Dermis microvascular lymphatic vessel endothelial cell (primary cell): ENCODE data around the gene SNN. TPM values are rescaled to one million over a fixed set of nuclear protein-coding genes. Genes with fewer than 3 reads are reported as not detected.

Experiments used
- DNase-seq, 2 donors: peaks; one replicate each; pipeline versions ENCODE4 v3.0.0 to v3.0.0-alpha.2; 2010; ENCODE audit warnings: low read depth in 2 of 2
- total RNA-seq: library from RNA; depleted of rRNA; stranded (reverse); fragments of >200 nt; gene quantifications from 2 replicates; pipeline ENCODE4 v1.2.1, GENCODE V29; 2014

Gene SNN
- total RNA-seq, 1 donor from 2014 or later: 41.6 TPM

DNA sequence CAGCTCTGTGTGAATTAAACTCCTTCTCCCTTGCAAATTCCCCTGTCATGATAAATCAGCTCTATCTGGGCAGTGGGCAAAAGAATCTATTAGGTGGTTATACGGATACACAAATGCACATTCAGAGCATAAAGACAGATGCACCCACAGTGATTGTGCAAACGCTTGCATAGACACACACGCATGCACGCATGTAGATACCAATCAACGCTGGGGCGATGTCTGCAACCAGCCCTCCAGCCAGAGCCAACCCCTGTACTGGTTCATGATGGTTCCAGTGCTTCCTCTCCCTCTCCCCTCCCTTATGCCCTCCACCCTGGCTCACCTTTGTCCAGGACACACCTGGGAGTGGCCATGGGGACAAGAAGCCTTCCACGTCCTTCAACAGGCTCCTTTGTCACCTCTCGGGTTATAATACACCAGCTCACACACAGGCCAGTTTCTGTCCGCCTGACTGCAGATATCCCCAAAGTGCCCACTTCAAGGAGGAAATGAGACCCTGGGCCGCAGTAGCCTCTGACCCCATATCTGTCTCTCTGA is 33.1 kb upstream of the SNN start:
- DNase-seq: no peak

DNA sequence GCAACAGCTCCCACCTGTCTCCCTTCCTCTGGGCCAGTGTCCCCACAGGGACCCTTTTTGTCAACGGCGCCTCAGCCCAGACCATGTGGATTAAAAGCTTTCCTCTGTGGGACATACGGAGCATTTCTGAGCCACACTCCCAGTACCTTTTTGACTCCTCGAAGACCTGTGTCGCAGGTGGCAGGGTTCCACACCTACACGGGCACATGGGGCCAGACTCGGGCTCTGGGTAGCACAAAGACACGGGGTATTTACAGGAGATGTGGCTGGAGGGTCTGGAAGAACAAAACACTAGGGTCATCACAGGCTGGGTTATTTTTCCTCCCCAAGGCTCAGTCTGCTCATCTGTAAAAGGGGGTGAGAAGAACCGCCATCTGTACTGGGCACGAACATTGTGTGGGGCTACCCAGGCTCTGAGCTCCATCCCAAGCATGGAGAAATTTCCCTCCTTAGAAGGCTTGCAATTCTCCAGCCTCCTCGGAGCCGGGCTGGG is 32.5 kb upstream of the SNN start:
- DNase-seq: no peak

DNA sequence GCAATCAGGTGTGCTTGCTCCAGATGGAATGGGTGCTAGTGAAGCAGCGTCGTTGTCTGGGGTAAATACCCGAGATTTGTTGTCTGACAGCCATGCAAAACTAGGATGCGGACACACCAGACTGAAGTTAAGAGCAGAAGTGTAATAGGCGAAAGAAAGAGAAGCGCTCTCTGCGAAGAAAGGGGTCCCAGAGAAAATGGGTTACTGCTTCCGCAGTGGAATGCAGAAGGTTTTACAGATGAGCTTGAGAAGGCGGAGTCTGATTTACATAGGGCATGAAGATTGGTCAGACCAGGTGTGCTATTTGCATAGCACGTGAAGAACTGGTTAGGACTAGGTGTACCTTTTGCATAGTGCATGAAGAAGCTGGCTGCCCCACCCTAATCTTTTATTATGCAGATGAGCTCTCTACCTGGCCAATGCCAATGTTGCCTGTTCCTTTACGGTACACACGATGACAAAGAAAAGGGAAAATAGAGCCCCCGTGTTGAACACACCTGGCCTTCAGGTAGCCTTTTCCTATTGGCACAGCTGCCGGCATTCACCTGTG is 32.0 kb upstream of the SNN start:
- no peak for DNase-seq

DNA sequence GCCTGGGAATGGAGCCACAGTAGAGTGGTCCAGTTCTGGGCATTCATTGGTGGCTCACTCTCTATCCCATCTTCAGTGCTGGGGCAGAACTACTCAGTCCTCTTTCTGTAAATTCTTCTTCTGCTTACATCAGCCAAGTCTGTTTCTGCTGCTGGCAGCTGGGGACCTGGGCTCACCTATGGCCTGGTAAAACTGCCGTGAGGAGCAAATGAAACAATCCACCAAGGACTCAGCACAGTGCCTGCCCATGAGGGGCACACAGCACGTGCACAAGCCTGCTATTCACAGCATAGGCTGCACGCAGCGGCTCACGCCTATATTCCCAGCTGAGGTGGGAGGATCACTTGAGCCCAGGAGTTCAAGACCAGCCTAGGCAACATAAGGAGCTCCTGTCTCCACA is 30.9 kb upstream of the SNN start:
- DNase-seq: no peak

DNA sequence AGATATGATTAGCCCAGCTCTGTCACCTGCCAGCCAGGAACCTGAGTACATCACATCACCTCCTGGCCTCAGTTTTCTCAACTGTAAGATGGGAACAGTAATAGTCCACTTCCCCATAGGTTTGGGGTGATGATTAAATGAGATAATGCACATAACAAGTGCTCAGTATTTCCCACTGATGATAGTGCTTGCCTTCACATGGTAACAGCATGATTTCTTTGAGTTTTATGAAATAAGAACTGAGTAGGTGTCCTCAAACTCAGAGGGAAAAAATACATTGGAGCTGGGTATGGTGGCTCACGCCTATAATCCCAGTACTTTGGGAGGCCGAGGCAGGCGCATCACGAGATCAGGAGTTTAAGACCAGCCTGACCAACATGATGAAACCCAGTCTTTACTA is 30.1 kb upstream of the SNN start:
- no peak for DNase-seq

DNA sequence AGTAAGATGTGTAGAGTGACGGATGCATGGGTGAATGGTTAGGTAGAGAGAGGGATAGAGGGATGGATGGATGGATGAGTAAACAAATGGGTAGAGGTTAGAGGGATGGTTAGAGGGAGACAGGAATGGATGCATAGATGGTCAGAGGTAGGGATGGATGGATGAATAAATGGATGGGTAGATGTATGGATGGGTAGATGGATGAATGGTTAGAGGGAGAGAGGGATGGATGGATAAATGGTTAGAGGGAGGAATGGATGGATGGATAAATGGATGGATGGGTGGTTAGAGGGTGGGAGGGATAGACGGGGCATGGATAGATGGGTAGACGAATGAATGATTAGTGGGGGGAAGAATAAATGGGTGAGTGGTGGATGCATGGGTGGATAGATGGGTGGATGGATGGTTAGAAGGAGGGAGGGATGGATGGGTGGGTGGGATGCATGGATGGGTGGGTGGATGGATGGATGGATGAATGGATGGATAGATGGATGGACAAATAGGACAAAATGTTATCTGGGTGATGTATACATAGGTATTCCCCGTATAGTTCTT is 29.2 kb upstream of the SNN start:
- DNase-seq: no peak

DNA sequence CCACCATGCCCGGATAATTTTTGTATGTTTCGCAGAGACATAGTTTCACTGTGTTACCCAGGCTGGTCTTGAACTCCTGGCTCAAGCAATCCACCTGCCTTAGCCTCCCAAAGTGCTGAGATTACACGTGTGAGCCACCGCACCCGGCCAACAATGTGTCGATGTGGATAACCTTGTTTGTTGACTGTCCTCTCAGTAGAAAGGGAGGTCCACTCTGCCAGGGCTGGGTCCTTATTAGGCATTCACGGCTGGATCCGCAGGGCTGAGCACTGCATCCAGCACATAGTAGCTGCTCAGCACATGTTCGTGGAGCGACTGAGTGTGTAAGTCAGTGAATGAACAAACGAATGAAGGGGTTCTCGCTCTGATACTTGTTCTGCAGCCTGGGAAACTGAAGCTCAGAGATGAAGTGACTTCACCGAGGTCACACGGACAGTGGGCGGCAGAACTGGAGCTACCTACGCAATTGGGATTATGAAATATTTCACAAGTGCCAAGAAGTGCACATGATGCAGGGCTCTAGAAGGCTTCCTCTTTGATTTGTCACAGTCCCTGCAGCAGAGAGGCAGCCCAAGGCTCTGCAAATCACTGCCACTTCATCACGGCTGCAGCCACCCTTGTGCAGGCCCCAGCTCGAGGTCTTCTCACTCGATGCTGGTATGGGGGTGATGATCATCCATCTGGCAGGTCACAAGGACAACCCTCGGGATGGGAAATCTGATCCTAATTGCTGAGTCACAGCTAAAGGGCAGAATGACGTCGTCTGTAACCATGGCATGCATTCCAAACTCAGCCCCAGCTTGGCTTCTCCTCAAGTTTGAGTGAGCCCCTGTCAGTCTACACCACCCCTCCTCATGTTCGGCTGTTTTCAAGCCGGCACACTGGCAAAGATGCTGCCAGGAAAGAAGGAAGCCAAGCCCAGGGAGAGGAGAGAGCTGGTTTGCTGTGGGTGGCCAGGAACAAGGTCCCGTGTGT is 28.0 kb upstream of the SNN start:
- peak; percentile 32 to 68 for DNase-seq

DNA sequence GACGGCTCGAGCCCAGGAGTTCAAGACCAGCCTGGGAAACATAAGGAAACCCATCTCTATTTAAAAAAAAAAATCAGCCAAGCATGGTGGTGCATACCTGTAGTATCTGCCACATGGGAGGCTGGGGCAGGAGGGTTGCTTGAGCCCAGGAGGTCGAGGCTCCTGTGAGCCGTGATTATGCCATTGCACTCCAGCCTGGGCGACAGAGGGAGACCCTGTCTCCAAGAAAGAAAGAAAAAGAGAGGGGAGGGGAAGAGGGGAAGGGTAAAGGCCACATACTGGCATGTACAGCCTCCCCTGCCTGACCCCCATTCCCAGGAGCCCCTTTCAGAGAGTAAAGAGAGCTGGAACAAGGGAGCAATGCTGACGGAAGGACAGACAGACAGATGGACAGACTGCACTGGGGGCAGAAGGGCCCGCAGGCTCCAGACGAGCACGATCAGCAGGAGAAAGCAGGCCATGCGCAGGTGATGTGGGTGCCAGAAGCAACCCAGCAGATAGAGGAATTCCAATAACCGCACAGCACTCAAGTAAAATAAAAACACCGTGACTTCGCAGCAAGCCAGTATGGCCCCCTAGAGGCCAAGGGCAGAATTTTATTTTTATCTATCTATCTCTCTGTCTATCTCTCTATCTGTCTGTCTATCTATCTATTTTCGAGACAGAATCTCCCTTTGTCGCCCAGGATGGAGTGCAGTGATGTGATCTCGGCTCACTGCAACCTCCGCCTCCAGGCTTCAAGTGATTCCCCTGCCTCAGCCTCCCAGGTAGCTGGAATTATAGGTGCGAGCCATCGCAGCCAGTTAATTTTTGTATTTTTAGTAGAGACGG is 27.1 kb upstream of the SNN start:
- DNase-seq: peak; percentile 18 to 48

DNA sequence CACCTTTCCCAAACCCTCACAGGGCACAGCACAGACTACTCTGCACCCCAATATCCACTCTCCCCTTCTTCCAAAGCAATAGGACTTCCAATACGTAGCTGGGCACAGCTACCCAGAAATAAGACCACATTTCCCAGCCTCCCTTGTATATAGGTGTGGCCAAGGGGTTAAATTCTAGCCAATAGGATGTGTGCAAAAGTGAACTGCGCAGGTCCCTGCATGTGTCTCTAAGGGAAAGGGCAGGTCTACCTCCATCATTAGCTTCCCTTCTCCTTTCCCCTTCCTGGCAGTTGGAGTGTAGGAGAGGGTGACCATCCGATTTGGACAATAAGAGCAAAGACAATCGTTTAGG is 25.5 kb upstream of the SNN start:
- no peak for DNase-seq

DNA sequence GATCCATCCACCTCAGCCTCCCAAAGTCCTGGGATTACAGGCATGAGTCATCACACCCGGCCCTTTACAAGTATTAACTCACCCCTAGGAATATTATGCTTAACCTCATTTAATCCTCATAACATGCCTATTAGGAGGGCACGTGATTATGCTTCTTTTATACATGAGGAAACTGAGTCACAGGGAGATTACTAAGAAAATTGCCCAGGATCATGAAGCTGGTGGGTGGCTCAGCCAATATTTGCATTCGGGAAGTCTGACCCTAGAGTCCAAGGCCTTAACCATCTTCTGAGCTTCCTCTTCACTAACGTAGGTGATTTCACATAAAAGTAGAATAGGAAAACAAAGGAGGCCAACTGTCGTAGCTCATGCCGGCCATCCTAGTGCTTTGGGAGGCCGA is 19.0 kb upstream of the SNN start:
- DNase-seq: no peak

DNA sequence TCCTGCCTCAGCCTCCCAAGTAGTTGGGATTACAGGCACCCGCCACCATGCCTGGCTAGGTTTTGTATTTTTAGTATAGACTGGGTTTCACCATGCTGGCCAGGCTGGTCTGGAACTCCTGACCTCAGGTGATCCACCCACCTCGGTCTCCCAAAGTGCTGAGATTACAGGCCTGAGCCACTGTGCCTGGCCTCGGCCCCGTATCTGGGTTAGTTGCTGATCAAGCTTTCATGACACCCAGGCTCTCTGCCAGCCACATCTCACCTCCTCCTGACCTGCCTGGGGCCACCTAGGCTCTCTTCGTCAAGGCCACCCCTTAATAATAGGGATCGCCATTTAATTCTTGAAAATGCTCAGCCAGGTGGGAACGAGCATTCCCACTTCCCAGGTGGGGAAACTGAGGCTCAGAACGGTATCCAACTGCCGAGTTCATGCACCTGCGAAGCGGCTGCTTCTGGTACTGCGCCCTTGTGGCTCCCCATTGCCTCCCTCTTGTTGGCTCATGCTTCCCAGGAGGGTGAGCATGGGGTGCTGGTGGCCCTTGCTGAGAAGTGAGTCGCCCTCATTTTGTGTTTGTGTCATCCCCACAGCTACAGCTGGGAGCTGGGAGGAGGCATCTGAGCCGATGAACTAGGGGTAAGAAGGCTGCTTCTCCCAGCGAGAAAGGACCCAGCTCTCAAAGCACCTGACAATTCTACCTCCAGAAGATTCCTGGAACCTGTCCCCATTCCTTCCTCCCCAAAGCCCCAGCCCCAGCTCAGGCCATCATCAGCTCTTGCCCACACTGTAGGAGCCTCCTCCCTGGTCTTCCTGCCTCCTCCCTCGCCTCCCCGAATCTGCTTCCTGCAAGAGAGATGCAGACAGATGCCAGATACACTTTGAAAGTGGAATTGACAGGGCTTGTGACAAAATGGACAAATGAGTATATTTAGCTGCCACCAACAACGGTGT is 17.3 kb upstream of the SNN start:
- DNase-seq: no peak

DNA sequence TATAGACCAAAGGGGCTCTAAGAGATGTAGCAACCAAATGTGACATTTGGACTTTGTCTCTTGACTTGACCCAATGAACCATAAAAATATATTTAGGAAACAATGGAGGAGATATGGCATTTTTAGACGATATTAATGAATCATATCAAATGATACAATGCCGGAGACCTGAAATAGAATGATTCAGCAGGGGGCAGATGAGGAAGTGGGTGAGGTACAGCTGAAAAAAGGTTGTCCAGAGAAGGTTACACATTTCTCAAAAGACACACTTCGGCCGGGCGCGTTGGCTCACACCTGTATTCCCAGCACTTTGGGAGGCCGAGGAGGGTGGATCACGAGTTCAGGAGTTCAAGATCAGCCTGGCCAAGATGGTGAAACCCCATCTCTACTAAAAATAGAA is 16.5 kb upstream of the SNN start:
- no peak for DNase-seq

DNA sequence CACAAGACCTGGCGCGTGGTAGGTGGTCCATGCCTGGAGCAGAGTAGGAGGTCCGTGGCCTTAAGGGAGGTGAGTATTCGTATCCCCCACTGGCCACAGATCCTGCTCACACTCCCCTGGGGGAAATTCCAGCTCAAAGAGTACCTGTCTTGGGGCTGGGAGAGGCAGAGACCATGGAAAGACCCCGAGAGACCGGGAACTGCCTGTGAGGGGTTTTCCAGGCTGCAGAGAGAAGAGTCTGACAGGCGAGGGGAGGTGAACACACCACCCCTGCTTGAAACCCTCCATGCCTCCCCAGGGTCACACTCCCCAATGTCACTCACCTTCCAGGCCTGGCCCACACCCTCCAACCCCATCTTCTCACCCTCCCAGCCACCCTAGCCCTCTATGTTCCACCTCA is 12.6 kb upstream of the SNN start:
- DNase-seq: no peak

DNA sequence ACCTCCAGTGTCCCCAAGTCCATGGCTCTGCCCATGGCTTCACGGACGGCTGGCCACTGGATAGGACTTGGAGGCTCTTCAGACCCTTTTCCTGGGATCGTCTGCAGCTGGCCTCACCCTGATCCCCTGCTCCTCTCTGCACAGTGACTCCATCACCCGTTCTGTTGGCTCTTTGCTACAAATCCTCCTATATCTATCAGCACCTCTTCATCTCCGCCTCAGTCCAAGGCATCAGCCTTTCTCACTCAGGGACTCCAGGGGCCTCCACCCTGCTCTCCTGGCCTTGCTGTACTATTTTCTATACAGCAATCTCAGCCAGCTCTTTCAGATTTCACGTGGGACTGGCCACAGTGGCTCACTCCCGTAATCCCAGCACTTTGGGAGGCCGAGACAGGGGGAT is 10.7 kb upstream of the SNN start:
- DNase-seq: no peak

DNA sequence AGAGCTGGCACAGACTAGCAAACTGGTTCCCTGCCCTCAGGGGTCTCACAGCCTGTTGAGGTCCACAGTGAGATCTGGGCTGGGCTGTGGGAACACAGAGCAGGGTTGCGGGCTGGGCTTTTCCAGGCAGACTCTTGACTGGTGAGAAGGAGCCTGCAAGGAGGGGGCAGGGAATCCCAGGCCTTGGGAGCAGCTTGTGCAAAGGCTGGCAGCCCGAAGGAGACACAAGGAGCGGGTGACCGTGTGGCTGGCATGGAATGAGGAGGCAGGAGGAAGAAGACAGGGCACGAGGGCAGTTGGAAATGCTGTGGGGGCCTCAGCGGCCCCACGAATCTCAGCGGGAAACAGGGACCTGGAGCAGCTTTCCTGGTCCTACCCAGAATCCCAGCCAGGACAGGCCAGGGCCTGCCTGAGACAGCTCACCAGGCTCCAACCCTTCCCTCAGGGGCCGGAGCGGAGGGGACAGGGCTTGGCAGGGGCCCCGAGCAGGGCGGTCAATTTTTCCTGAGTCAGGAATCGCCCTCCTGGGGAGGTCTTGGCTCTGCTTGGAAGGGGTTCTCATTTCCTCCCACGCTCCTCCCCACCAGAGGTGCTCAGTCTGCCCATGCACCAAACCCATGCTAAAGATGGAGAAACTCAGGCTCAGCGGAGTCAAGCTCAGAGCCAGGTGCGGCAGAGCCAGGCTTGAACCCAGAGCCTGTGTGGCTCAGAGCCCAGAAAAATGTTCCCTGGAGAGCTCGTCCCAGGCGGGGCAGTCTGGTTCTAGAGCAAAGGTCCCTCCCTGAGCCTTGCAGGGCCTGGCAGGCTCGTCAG is 9.2 kb upstream of the SNN start:
- no peak for DNase-seq

DNA sequence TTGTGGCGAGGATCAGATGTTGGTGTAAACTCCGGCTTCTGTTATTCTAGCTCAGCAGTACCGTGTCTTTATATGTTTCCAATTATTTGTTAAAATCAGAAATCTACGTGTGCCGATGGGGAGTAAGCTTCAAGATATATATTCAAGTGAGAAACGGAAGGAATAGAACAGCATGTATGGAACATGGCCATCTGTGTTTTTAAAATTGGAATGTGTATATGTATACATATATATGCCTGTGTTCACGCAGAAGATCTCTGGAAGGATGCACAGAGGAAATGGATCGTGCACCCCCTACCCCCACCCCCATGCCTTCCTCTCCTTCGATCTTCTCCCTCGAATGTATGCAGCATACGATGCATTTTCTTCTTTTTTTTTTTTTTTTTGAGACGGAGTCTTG is 7.7 kb upstream of the SNN start:
- no peak for DNase-seq

DNA sequence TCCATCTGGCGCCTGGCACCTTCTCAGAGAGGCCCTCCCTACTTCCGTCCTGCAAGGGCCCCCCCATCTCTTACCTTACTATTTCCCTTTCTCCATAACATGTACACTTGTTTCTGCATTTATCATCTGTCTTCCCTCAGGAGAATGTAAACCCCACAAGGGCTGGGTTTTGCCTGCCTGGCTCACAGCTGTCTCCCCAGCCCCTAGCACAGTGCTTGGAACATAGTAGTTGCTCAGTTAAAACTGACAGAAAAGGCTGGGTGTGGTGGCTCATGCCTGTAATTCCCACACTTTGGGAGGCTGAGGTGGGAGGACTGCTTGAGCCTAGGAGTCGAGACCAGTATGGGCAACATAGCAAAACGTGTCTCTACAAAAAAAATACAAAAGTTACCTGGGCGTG is 5.7 kb upstream of the SNN start:
- no peak for DNase-seq

DNA sequence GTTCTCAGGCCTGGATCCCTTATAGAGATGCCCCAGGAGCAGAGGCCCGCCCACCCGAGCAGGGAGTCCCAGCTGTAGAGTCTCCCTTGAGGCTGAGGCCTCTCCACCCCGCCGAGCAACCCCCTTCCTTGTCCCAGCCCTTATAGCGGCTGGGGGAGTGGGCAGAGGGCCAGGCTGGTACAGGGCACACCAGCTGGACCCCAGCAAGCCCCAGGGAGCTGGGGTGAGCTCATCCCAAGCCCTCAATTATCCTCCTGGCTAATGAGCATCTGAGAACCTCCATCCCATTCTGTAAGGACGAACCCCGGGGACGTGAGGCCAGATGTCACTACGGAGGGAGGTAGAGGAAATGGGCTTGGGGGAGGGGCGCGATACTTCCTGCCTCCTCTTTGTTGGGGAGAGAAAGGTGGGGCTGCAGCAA is 3.2 kb upstream of the SNN start:
- DNase-seq: no peak
